GM12878 (cell line): Measurements from ENCODE around the gene PLA2G2C. TPM values are rescaled to one million over a fixed set of nuclear protein-coding genes. Genes with fewer than 3 reads are reported as not detected.

Experiments used
- ATAC-seq: fragments of 200-7000 bp; cut with Tn5 transposase; 3 replicates; pipeline ENCODE4 v1.9.1; 2020; ENCODE audit warnings: mild to moderate bottlenecking, moderate library complexity
- BruUV-seq: library from RNA; stranded (reverse); fragments of 400-500 nt; replicated peaks from 2 replicates; lab custom pipeline; 2021; lab: Mats Ljungman, UMichigan
- CTCF ChIA-PET: fragments of 300-600 bp; sonication (Branson Sonifier 250); formaldehyde crosslinking; extraction: SDS; loops from one replicate; lab custom pipeline; 2021; ENCODE audit warnings: inconsistent platforms; lab: Yijun Ruan, JAX
- POLR2A ChIA-PET: fragments of 350-600 bp; formaldehyde crosslinking; extraction: SDS; loops from one replicate; lab custom pipeline; 2021; ENCODE audit warnings: inconsistent platforms; lab: Charles Lee
- RAD21 ChIA-PET: fragments of 300-600 bp; sonication (Branson Sonifier 250); formaldehyde crosslinking; loops from one replicate; lab custom pipeline; 2023; ENCODE audit warnings: antibody characterized with exemption; ENCODE audit not compliant: unreplicated experiment; lab: Charles Lee
- SMC1A ChIA-PET: fragments of 300-600 bp; sonication (Branson Sonifier 250); formaldehyde crosslinking; loops from one replicate; lab custom pipeline; 2023; ENCODE audit not compliant: unreplicated experiment, uncharacterized antibody; lab: Charles Lee
- DNase-seq: peaks from one replicate; pipeline ENCODE4 v3.0.0-alpha.2; 2011; ENCODE audit warnings: low read depth, low spot score
- FAIRE-seq: peaks from 3 replicates; lab custom pipeline; 2011; peaks lifted over from hg19 to GRCh38; lab: Jason Lieb, UNC
- H2AFZ ChIP-seq: 2 replicates; pipeline ENCODE4 v1.6.0; 2011; ENCODE audit warnings: low read depth, low read length, control low read depth; ENCODE audit not compliant: control insufficient read depth
- H3K27ac ChIP-seq: 2 replicates; pipeline ENCODE4 v1.5.1; 2011; ENCODE audit warnings: control low read depth; ENCODE audit not compliant: control insufficient read depth, insufficient read depth
- H3K27me3 ChIP-seq, 2 experiments: replicated peaks in 1 of 2; 2 replicates each; pipeline versions ENCODE4 v1.6.0 to v1.6.1; 2011; ENCODE audit warnings: low read length in 1 of 2; ENCODE audit not compliant: control insufficient read depth in 2 of 2, insufficient read depth in 2 of 2
- H3K36me3 ChIP-seq, 2 experiments: 2 replicates each; pipeline ENCODE4 v1.5.1; 2011; ENCODE audit warnings: low read length in 1 of 2; ENCODE audit not compliant: control insufficient read depth in 2 of 2, insufficient read depth in 2 of 2
- H3K4me1 ChIP-seq: 2 replicates; pipeline ENCODE4 v1.6.1; 2011; ENCODE audit warnings: mild to moderate bottlenecking, low read length, moderate library complexity, mixed read lengths; ENCODE audit not compliant: control insufficient read depth, insufficient read depth
- H3K4me2 ChIP-seq: 2 replicates; pipeline ENCODE4 v1.6.0; 2011; ENCODE audit warnings: control low read depth; ENCODE audit not compliant: control insufficient read depth, insufficient read depth
- H3K4me3 ChIP-seq: fragments of 200-600 bp; sonication (generic); 2 replicates; pipeline ENCODE4 v1.5.1; 2016
- H3K79me2 ChIP-seq: 2 replicates; pipeline ENCODE4 v1.6.0; 2011; ENCODE audit warnings: low read length; ENCODE audit not compliant: control insufficient read depth, insufficient read depth
- H3K9ac ChIP-seq: 2 replicates; pipeline ENCODE4 v1.8.0; 2011; ENCODE audit warnings: low read length, control low read depth, mixed read lengths; ENCODE audit not compliant: control insufficient read depth, insufficient read depth
- H3K9me3 ChIP-seq: replicated peaks from 3 replicates; pipeline ENCODE4 v1.5.1; 2011; ENCODE audit warnings: mild to moderate bottlenecking, low read length; ENCODE audit not compliant: control insufficient read depth, insufficient read depth
- H4K20me1 ChIP-seq: 2 replicates; pipeline ENCODE4 v1.6.0; 2011; ENCODE audit not compliant: control insufficient read depth, insufficient read depth
- BCL11A ChIP-seq: IDR thresholded peaks from 2 replicates; pipeline ENCODE4 v1.6.1; 2011; ENCODE audit warnings: low read depth, low read length
- E2F4 ChIP-seq: IDR thresholded peaks from 2 replicates; pipeline ENCODE4 v1.6.1; 2012; ENCODE audit warnings: low read depth, low read length, improper control_type of control experiment
- EGR1 ChIP-seq, 2 experiments: IDR thresholded peaks; 1 replicate in 1 of 2; 2 replicates in 1 of 2; pipeline ENCODE4 v1.6.1; 2011 to 2012; ENCODE audit warnings: low read depth in 2 of 2, low read length in 2 of 2, borderline replicate concordance in 1 of 2, mild to moderate bottlenecking in 1 of 2, moderate library complexity in 1 of 2
- EP300 ChIP-seq, 2 experiments: fragments of 150-350 bp in 1 of 2; IDR thresholded peaks; 2 replicates each; pipeline ENCODE4 v1.6.1; 2011 to 2012; ENCODE audit warnings: low read depth in 2 of 2, low read length in 2 of 2, borderline replicate concordance in 1 of 2, improper control_type of control experiment in 1 of 2, inconsistent platforms in 1 of 2; ENCODE audit not compliant: control insufficient read depth in 1 of 2
- IRF5 ChIP-seq: fragments of 450-650 bp; IDR thresholded peaks from 2 replicates; pipeline ENCODE4 v1.6.1; 2017; ENCODE audit warnings: borderline replicate concordance
- NR2F1 ChIP-seq: fragments of 450-650 bp; conservative IDR thresholded peaks from 2 replicates; pipeline ENCODE4 v1.6.1; 2017; ENCODE audit warnings: mild to moderate bottlenecking
- RAD51 ChIP-seq: fragments of 450-650 bp; IDR thresholded peaks from 2 replicates; pipeline ENCODE4 v1.6.1; 2016; ENCODE audit warnings: moderate library complexity, mild to moderate bottlenecking, inconsistent platforms
- RBBP5 ChIP-seq: fragments of 200-600 bp; sonication (generic); conservative IDR thresholded peaks from 2 replicates; pipeline ENCODE4 v1.6.1; 2016
- RELA ChIP-seq: fragments of 450-650 bp; IDR thresholded peaks from 2 replicates; pipeline ENCODE4 v1.8.0; 2014; ENCODE audit warnings: borderline replicate concordance; ENCODE audit not compliant: partially characterized antibody
- RELB ChIP-seq: fragments of 450-650 bp; IDR thresholded peaks from 2 replicates; pipeline ENCODE4 v1.6.1; 2017; ENCODE audit warnings: low read depth, mild to moderate bottlenecking, moderate library complexity
- TCF12 ChIP-seq: IDR thresholded peaks from 2 replicates; pipeline ENCODE4 v1.6.1; 2011; ENCODE audit warnings: low read depth, mild to moderate bottlenecking, low read length
- ZNF217 ChIP-seq: fragments of 450-650 bp; IDR thresholded peaks from 2 replicates; pipeline ENCODE4 v1.6.1; 2017; ENCODE audit warnings: antibody characterized with exemption, mild to moderate bottlenecking
- WGBS: methylation state at CpG from one replicate; pipeline ENCODE4 v1.1.6; 2016; ENCODE audit warnings: low lambda C conversion rate; ENCODE audit not compliant: insufficient replicate concordance, insufficient coverage; ENCODE audit errors: missing lambda C conversion rate; 5-methylcytosine and 5-hydroxymethylcytosine counted together
- in situ Hi-C: fragments of 300-500 bp; cut with MboI; formaldehyde crosslinking; loops from 9 replicates; pipeline ENCODE4 v1.14.3; 2018; ENCODE audit warnings: mixed read lengths
- intact Hi-C: fragments of 100-400 bp; cut with micrococcal nuclease; formaldehyde crosslinking; loops from one replicate; pipeline ENCODE4 v1.14.2; 2022; ENCODE audit not compliant: unreplicated experiment
- polyA plus RNA-seq, 11 experiments: library from polyadenylated mRNA; depleted of rRNA in 4 of 11; unstranded in 6 of 11; stranded (reverse) in 5 of 11; fragments of >200 nt; fragmentation: Nextera tagmentation in 4 of 11; fragmentation: Illumina TruSeq in 1 of 11; extraction: Ambion mirVana in 4 of 11; extraction: Trizol in 1 of 11; gene quantifications; 1 replicate in 1 of 11; 2 replicates in 10 of 11; pipeline versions ENCODE4 v1.2.1 to v1.2.3, GENCODE V29; 2011 to 2016; ENCODE audit warnings: inconsistent platforms in 2 of 11, missing spikeins in 2 of 11, low read depth in 1 of 11
- total RNA-seq, 4 experiments: library from RNA; depleted of rRNA in 3 of 4; stranded (reverse); fragments of >200 nt in 3 of 4; fragmentation: Illumina TruSeq in 1 of 4; extraction: Trizol in 1 of 4; gene quantifications; 2 replicates each; pipeline versions ENCODE4 v1.2.1 to v1.2.3, GENCODE V29; 2013 to 2021

PLA2G2C gene
- total and polyA plus RNA-seq, 10 of the 15 experiments (the other 5 are each of a cell fraction or from before 2014, with no cell fraction given) = 0.05 TPM; not detected in 9

- Histone ChIP-seq H3K4me3 (no peak overlapping the region), H3K9ac (no peak overlapping the region), H4K20me1 (no peaks in the 10 kb centered on the region), H3K27me3 (no peaks in the 10 kb centered on the region), H3K27ac (no peak overlapping the region), H3K4me1 (no peaks in the 10 kb centered on the region), H2AFZ (no peak overlapping the region), H3K79me2 (no peaks in the 10 kb centered on the region), H3K36me3 (no peaks in the 10 kb centered on the region), H3K9me3 (no peaks in the 10 kb centered on the region), H3K4me2 (no peak overlapping the region)
- no peak for ATAC-seq
- TF ChIP-seq EGR1 (IDR thresholded peaks at IDR 0.05; ENCODE audit: borderline replicate concordance in 1 of 2, low read depth in 2 of 2, low read length in 2 of 2) = no peak
- no peak for TF ChIP-seq EP300 (IDR thresholded peaks at IDR 0.05; ENCODE audit: borderline replicate concordance in 1 of 2, control insufficient read depth in 1 of 2, low read depth in 2 of 2, low read length in 2 of 2)
- TF ChIP-seq NR2F1 = no peak
- no peak for TF ChIP-seq BCL11A
- TF ChIP-seq ZNF217 = no peak
- no peak for TF ChIP-seq RBBP5
- no peak for TF ChIP-seq RAD51
- in situ Hi-C loops = no loop called here
- no peak for DNase-seq
- no peak for FAIRE-seq
- POLR2A ChIA-PET = no interaction called here
- intact Hi-C loops = no loop called here
- CTCF ChIA-PET = no interaction called here
- WGBS = 41% methylated on average over 6 of the region's 6 CpGs
- no TSS peak for BruUV-seq
- RAD21 ChIA-PET = no interaction called here
- SMC1A ChIA-PET = no interaction called here
These were observed 48.0 kb downstream of the PLA2G2C start for GRCh38 chr1:20138346-20138745.

GRCh38 chr1:20137604-20138003, 48.7 kb downstream of the PLA2G2C start:
- H3K27ac ChIP-seq = no peak overlapping the region
- CTCF ChIA-PET = no interaction called here
- H3K4me3 ChIP-seq = no peak overlapping the region
- H3K9me3 ChIP-seq = no peaks in the 10 kb centered on the region
- no TSS peak for BruUV-seq
- FAIRE-seq = no peak
- in situ Hi-C loops = no loop called here
- 88% methylated on average over 1 of the region's 1 CpG for whole genome bisulfite sequencing
- H4K20me1 ChIP-seq = no peaks in the 10 kb centered on the region
- no peaks in the 10 kb centered on the region for H3K27me3 ChIP-seq
- H3K4me2 ChIP-seq = no peak overlapping the region
- SMC1A ChIA-PET = no interaction called here
- H3K4me1 ChIP-seq = no peaks in the 10 kb centered on the region
- TF ChIP-seq TCF12 = no peak
- TF ChIP-seq RELA = no peak
- TF ChIP-seq RELB = no peak
- TF ChIP-seq E2F4 = no peak
- TF ChIP-seq IRF5 = no peak
- ATAC-seq = no peak
- no peak for DNase-seq
- H2AFZ ChIP-seq = no peak overlapping the region
- no peaks in the 10 kb centered on the region for H3K79me2 ChIP-seq
- intact Hi-C loops = no loop called here
- RAD21 ChIA-PET = no interaction called here
- POLR2A ChIA-PET = no interaction called here
- H3K36me3 ChIP-seq = no peaks in the 10 kb centered on the region
- H3K9ac ChIP-seq = no peak overlapping the region
